GM23338 (cell line): Measurements from ENCODE around the gene ZBTB7C. TPM values are rescaled to one million over a fixed set of nuclear protein-coding genes. Genes with fewer than 3 reads are reported as not detected.

Experiments
- ATAC-seq: fragments of 200-7000 bp; cut with Tn5 transposase; 3 replicates; pipeline ENCODE4 v1.9.1; 2020
- DNase-seq: peaks from one replicate; pipeline ENCODE4 v3.0.0-alpha.2; 2015; ENCODE audit warnings: low spot score
- H2AFZ ChIP-seq: fragments of 200-600 bp; sonication (generic); 2 replicates; pipeline ENCODE4 v1.8.0; 2016; ENCODE audit warnings: antibody characterized with exemption, mild to moderate bottlenecking, moderate library complexity
- H3F3A ChIP-seq: fragments of 200-600 bp; sonication (generic); replicated peaks from 2 replicates; pipeline ENCODE4 v1.8.0; 2017; ENCODE audit warnings: antibody characterized with exemption, mixed run types, low read depth
- H3K27ac ChIP-seq: fragments of 200-600 bp; sonication (generic); 2 replicates; pipeline ENCODE4 v1.6.1; 2016; ENCODE audit warnings: low read depth
- H3K27me3 ChIP-seq: fragments of 200-600 bp; sonication (generic); 2 replicates; pipeline ENCODE4 v1.8.0; 2016; ENCODE audit warnings: mild to moderate bottlenecking, mixed run types, moderate library complexity; ENCODE audit not compliant: insufficient read depth
- H3K36me3 ChIP-seq: fragments of 200-600 bp; sonication (generic); 2 replicates; pipeline ENCODE4 v1.8.0; 2016; ENCODE audit warnings: mild to moderate bottlenecking; ENCODE audit not compliant: insufficient read depth
- H3K4me1 ChIP-seq: fragments of 200-600 bp; sonication (generic); 2 replicates; pipeline ENCODE4 v1.8.0; 2016; ENCODE audit warnings: mild to moderate bottlenecking, moderate library complexity; ENCODE audit not compliant: insufficient read depth
- H3K4me2 ChIP-seq: fragments of 200-600 bp; sonication (generic); 2 replicates; pipeline ENCODE4 v1.7.1; 2017; ENCODE audit warnings: mixed run types
- H3K4me3 ChIP-seq: fragments of 200-600 bp; sonication (generic); 2 replicates; pipeline ENCODE4 v1.6.1; 2016; ENCODE audit warnings: mixed run types
- H3K79me2 ChIP-seq: fragments of 200-600 bp; sonication (generic); replicated peaks from 2 replicates; pipeline ENCODE4 v1.8.0; 2017; ENCODE audit warnings: mild to moderate bottlenecking; ENCODE audit not compliant: insufficient read depth
- H3K9me2 ChIP-seq: fragments of 200-600 bp; sonication (generic); 2 replicates; pipeline ENCODE4 v1.8.0; 2017; ENCODE audit not compliant: insufficient read depth
- H4K20me1 ChIP-seq: fragments of 200-600 bp; sonication (generic); replicated peaks from 2 replicates; pipeline ENCODE4 v1.8.0; 2017; ENCODE audit warnings: mild to moderate bottlenecking; ENCODE audit not compliant: insufficient read depth
- H3K27ac Mint-ChIP-seq: 2 replicates; pipeline ENCODE4 v1.8.0; 2020; ENCODE audit warnings: inconsistent platforms, mild to moderate bottlenecking, moderate library complexity, mixed read lengths
- H3K27me3 Mint-ChIP-seq: 3 replicates; pipeline ENCODE4 v1.8.0; 2022; ENCODE audit warnings: low read depth, mild to moderate bottlenecking, moderate library complexity, mixed read lengths, inconsistent platforms; ENCODE audit not compliant: insufficient read depth, poor library complexity
- H3K36me3 Mint-ChIP-seq: 3 replicates; pipeline ENCODE4 v1.8.0; 2021; ENCODE audit warnings: low read depth, mild to moderate bottlenecking, inconsistent platforms, moderate library complexity, mixed read lengths
- H3K4me1 Mint-ChIP-seq: 3 replicates; pipeline ENCODE4 v1.8.0; 2020; ENCODE audit warnings: mild to moderate bottlenecking, inconsistent platforms, mixed read lengths
- H3K4me3 Mint-ChIP-seq: 3 replicates; pipeline ENCODE4 v1.8.0; 2021; ENCODE audit warnings: moderate library complexity, mild to moderate bottlenecking, inconsistent platforms, mixed read lengths
- H3K9me3 Mint-ChIP-seq: 3 replicates; pipeline ENCODE4 v1.8.0; 2020; ENCODE audit warnings: moderate library complexity, mild to moderate bottlenecking, inconsistent platforms, mixed read lengths
- CREB1 ChIP-seq: fragments of 250-450 bp; sonication (Bioruptor Pico); IDR thresholded peaks from 2 replicates; pipeline ENCODE4 v1.5.0; 2020; ENCODE audit warnings: low read depth, mild to moderate bottlenecking, moderate library complexity
- EZH2 ChIP-seq: fragments of 200-600 bp; sonication (generic); IDR thresholded peaks from one replicate; pipeline ENCODE4 v1.8.0; 2017; ENCODE audit warnings: antibody characterized with exemption, mild to moderate bottlenecking, low read depth; ENCODE audit not compliant: unreplicated experiment
- JUNB ChIP-seq: IDR thresholded peaks from one replicate; pipeline ENCODE4 v1.6.1; 2016; ENCODE audit warnings: antibody characterized with exemption; ENCODE audit not compliant: unreplicated experiment
- NANOG ChIP-seq: IDR thresholded peaks from 2 replicates; pipeline ENCODE4 v1.6.1; 2016; ENCODE audit warnings: antibody characterized with exemption, borderline replicate concordance
- POLR2AphosphoS5 ChIP-seq: IDR thresholded peaks from 2 replicates; pipeline ENCODE4 v1.6.1; 2016; ENCODE audit warnings: antibody characterized with exemption, low read depth
- STAT1 ChIP-seq: IDR thresholded peaks from one replicate; pipeline ENCODE4 v1.6.1; 2016; ENCODE audit warnings: antibody characterized with exemption; ENCODE audit not compliant: unreplicated experiment
- ZNF114 ChIP-seq: fragments of 250-450 bp; sonication (Bioruptor Pico); IDR thresholded peaks from 2 replicates; pipeline ENCODE4 v1.5.0; 2020; ENCODE audit warnings: mild to moderate bottlenecking, moderate library complexity
- ZNF331 ChIP-seq: fragments of 250-450 bp; sonication (Bioruptor Pico); IDR thresholded peaks from 2 replicates; pipeline ENCODE4 v1.5.0; 2020; ENCODE audit warnings: low read depth, mild to moderate bottlenecking, moderate library complexity
- polyA plus RNA-seq: library from polyadenylated mRNA; unstranded; fragments of >200 nt; fragmentation: Nextera tagmentation; extraction: Ambion mirVana; gene quantifications from 2 replicates; pipeline ENCODE4 v1.2.1, GENCODE V29; 2016
- total RNA-seq: library from RNA; depleted of rRNA; stranded (reverse); fragments of >200 nt; shearing (Covaris generic); gene quantifications from 2 replicates; pipeline ENCODE4 v1.2.3, GENCODE V29; 2014
- TF ChIP-seq, protein P1 (sequence below): IDR thresholded peaks from 2 replicates; pipeline ENCODE4 v1.6.1; 2016; ENCODE audit warnings: antibody characterized with exemption
- TF ChIP-seq, protein P2 (sequence below): IDR thresholded peaks from one replicate; pipeline ENCODE4 v1.6.1; 2018; ENCODE audit warnings: antibody characterized with exemption; ENCODE audit not compliant: unreplicated experiment
- TF ChIP-seq, protein P3 (sequence below): fragments of 250-450 bp; sonication (Bioruptor Pico); IDR thresholded peaks from 2 replicates; pipeline ENCODE4 v1.5.0; 2020; ENCODE audit warnings: mild to moderate bottlenecking, moderate library complexity
- TF ChIP-seq, protein P4 (sequence below), 2 experiments: fragments of 200-600 bp in 1 of 2; sonication (generic) in 1 of 2; conservative IDR thresholded peaks; 2 replicates each; pipeline versions ENCODE4 v1.5.1 to v1.6.1; 2016 to 2017; ENCODE audit warnings: antibody characterized with exemption in 2 of 2, low read depth in 2 of 2, mild to moderate bottlenecking in 2 of 2, moderate library complexity in 1 of 2

Gene ZBTB7C
- total and polyA plus RNA-seq, 2 experiments from 2014 or later: 0.03 to 0.14 TPM

DNA sequence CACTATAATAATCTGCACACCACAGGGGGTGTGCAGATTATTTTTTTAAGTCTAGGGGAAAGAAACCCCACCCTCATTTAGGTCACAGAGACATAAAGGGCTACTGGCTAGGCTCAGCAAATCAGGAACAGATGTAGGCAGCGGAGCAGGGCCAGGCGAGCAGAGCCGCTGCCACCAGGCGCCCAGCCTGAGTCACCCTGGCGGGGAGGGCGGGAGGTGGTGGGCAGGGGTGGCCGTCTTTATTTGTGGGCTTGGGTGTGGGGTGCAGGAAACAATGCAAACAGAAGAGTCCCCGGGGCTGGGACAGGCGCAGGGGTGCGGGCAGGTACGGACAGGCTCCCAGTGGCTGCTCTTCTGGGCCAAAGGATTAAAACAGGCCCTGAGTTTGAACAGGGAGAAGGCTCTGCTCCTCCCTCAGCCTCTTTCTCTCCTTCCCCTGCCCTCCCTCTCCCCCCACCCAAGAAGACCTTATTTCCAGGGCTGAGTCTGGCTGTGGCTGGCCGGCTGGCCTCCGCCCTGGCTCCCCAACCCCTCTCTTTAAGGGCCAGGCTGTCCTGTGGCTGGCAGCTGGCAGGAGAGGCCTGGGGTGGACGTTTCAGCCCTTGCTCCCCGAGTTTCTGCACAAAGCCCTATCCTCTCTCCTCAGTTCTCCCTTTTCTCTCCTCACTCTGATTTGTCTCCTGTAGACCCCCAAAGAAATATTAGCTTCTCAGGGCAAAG lies 335.8 kb downstream of the ZBTB7C start:
- Histone ChIP-seq H2AFZ (peak overlapping the region; percentile 98), H3K4me2 (no peak overlapping the region; the same call in 1 of the 2 replicates), H4K20me1 (no peaks in the 10 kb centered on the region), H3K36me3 (no peaks in the 10 kb centered on the region), H3F3A (no peaks in the 10 kb centered on the region), H3K4me3 (no peak overlapping the region), H3K79me2 (no peaks in the 10 kb centered on the region), H3K9me2 (no peaks in the 10 kb centered on the region), H3K4me1 (peaks cover 10% of the 10 kb centered on the region; the same call in 1 of the 2 replicates), H3K27ac (no peak overlapping the region), H3K27me3 (no peaks in the 10 kb centered on the region)
- Mint-ChIP-seq H3K9me3 (no peaks in the 10 kb centered on the region), H3K4me3 (no peak overlapping the region), H3K36me3 (no peaks in the 10 kb centered on the region), H3K4me1 (peaks cover 31% of the 10 kb centered on the region), H3K27ac (no peak overlapping the region; the same call in 1 of the 2 replicates), H3K27me3 (peaks cover 8% of the 10 kb centered on the region)
- ATAC-seq: peak; percentile 43
- no peak for TF ChIP-seq POLR2AphosphoS5
- TF ChIP-seq, protein P1, sequence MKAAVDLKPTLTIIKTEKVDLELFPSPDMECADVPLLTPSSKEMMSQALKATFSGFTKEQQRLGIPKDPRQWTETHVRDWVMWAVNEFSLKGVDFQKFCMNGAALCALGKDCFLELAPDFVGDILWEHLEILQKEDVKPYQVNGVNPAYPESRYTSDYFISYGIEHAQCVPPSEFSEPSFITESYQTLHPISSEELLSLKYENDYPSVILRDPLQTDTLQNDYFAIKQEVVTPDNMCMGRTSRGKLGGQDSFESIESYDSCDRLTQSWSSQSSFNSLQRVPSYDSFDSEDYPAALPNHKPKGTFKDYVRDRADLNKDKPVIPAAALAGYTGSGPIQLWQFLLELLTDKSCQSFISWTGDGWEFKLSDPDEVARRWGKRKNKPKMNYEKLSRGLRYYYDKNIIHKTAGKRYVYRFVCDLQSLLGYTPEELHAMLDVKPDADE: no peak
- TF ChIP-seq, protein P2, sequence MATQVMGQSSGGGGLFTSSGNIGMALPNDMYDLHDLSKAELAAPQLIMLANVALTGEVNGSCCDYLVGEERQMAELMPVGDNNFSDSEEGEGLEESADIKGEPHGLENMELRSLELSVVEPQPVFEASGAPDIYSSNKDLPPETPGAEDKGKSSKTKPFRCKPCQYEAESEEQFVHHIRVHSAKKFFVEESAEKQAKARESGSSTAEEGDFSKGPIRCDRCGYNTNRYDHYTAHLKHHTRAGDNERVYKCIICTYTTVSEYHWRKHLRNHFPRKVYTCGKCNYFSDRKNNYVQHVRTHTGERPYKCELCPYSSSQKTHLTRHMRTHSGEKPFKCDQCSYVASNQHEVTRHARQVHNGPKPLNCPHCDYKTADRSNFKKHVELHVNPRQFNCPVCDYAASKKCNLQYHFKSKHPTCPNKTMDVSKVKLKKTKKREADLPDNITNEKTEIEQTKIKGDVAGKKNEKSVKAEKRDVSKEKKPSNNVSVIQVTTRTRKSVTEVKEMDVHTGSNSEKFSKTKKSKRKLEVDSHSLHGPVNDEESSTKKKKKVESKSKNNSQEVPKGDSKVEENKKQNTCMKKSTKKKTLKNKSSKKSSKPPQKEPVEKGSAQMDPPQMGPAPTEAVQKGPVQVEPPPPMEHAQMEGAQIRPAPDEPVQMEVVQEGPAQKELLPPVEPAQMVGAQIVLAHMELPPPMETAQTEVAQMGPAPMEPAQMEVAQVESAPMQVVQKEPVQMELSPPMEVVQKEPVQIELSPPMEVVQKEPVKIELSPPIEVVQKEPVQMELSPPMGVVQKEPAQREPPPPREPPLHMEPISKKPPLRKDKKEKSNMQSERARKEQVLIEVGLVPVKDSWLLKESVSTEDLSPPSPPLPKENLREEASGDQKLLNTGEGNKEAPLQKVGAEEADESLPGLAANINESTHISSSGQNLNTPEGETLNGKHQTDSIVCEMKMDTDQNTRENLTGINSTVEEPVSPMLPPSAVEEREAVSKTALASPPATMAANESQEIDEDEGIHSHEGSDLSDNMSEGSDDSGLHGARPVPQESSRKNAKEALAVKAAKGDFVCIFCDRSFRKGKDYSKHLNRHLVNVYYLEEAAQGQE: no peak
- no peak for TF ChIP-seq STAT1
- no peak for TF ChIP-seq EZH2
- no peak for TF ChIP-seq NANOG
- no peak for TF ChIP-seq ZNF331 (CRISPR knock-in tag)
- TF ChIP-seq JUNB: no peak
- TF ChIP-seq, protein P3, sequence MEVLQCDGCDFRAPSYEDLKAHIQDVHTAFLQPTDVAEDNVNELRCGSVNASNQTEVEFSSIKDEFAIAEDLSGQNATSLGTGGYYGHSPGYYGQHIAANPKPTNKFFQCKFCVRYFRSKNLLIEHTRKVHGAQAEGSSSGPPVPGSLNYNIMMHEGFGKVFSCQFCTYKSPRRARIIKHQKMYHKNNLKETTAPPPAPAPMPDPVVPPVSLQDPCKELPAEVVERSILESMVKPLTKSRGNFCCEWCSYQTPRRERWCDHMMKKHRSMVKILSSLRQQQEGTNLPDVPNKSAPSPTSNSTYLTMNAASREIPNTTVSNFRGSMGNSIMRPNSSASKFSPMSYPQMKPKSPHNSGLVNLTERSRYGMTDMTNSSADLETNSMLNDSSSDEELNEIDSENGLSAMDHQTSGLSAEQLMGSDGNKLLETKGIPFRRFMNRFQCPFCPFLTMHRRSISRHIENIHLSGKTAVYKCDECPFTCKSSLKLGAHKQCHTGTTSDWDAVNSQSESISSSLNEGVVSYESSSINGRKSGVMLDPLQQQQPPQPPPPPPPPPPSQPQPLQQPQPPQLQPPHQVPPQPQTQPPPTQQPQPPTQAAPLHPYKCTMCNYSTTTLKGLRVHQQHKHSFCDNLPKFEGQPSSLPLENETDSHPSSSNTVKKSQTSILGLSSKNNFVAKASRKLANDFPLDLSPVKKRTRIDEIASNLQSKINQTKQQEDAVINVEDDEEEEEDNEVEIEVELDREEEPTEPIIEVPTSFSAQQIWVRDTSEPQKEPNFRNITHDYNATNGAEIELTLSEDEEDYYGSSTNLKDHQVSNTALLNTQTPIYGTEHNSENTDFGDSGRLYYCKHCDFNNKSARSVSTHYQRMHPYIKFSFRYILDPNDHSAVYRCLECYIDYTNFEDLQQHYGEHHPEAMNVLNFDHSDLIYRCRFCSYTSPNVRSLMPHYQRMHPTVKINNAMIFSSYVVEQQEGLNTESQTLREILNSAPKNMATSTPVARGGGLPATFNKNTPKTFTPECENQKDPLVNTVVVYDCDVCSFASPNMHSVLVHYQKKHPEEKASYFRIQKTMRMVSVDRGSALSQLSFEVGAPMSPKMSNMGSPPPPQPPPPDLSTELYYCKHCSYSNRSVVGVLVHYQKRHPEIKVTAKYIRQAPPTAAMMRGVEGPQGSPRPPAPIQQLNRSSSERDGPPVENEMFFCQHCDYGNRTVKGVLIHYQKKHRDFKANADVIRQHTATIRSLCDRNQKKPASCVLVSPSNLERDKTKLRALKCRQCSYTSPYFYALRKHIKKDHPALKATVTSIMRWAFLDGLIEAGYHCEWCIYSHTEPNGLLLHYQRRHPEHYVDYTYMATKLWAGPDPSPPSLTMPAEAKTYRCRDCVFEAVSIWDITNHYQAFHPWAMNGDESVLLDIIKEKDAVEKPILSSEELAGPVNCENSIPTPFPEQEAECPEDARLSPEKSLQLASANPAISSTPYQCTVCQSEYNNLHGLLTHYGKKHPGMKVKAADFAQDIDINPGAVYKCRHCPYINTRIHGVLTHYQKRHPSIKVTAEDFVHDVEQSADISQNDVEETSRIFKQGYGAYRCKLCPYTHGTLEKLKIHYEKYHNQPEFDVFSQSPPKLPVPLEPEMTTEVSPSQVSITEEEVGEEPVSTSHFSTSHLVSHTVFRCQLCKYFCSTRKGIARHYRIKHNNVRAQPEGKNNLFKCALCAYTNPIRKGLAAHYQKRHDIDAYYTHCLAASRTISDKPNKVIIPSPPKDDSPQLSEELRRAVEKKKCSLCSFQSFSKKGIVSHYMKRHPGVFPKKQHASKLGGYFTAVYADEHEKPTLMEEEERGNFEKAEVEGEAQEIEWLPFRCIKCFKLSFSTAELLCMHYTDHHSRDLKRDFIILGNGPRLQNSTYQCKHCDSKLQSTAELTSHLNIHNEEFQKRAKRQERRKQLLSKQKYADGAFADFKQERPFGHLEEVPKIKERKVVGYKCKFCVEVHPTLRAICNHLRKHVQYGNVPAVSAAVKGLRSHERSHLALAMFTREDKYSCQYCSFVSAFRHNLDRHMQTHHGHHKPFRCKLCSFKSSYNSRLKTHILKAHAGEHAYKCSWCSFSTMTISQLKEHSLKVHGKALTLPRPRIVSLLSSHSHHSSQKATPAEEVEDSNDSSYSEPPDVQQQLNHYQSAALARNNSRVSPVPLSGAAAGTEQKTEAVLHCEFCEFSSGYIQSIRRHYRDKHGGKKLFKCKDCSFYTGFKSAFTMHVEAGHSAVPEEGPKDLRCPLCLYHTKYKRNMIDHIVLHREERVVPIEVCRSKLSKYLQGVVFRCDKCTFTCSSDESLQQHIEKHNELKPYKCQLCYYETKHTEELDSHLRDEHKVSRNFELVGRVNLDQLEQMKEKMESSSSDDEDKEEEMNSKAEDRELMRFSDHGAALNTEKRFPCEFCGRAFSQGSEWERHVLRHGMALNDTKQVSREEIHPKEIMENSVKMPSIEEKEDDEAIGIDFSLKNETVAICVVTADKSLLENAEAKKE (CRISPR knock-in tag): no peak
- TF ChIP-seq, protein P4, sequence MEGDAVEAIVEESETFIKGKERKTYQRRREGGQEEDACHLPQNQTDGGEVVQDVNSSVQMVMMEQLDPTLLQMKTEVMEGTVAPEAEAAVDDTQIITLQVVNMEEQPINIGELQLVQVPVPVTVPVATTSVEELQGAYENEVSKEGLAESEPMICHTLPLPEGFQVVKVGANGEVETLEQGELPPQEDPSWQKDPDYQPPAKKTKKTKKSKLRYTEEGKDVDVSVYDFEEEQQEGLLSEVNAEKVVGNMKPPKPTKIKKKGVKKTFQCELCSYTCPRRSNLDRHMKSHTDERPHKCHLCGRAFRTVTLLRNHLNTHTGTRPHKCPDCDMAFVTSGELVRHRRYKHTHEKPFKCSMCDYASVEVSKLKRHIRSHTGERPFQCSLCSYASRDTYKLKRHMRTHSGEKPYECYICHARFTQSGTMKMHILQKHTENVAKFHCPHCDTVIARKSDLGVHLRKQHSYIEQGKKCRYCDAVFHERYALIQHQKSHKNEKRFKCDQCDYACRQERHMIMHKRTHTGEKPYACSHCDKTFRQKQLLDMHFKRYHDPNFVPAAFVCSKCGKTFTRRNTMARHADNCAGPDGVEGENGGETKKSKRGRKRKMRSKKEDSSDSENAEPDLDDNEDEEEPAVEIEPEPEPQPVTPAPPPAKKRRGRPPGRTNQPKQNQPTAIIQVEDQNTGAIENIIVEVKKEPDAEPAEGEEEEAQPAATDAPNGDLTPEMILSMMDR (conservative IDR thresholded peaks at IDR 0.05; ENCODE audit: low read depth in 2 of 2): no peak
- TF ChIP-seq CREB1 (CRISPR knock-in tag): no peak
- no peak for TF ChIP-seq ZNF114 (CRISPR knock-in tag)
- DNase-seq: no peak
